Central memory CD8-positive, alpha-beta T cell (primary cell): ENCODE data around the gene SND1.

Source experiments
- ATAC-seq: fragments of 150-1000 bp; cut with Tn5 transposase; replicated peaks from 2 replicates; pipeline ENCODE4 v1.10.0; 2022; ENCODE audit warnings: mild to moderate bottlenecking, moderate FRiP score, moderate number of reproducible peaks; ENCODE audit not compliant: poor library complexity, severe bottlenecking; ENCODE audit errors: extremely low read depth
- DNase-seq, 2 donors: peaks; one replicate each; pipeline ENCODE4 v3.0.0; 2021; ENCODE audit warnings: low spot score in 2 of 2
- H3K27ac Mint-ChIP-seq: one replicate; pipeline ENCODE4 v1.8.0; 2022; ENCODE audit warnings: low read depth, mild to moderate bottlenecking, moderate library complexity, mixed read lengths
- H3K27me3 Mint-ChIP-seq: one replicate; pipeline ENCODE4 v1.8.0; 2022; ENCODE audit warnings: mixed read lengths
- H3K36me3 Mint-ChIP-seq: one replicate; pipeline ENCODE4 v1.8.0; 2022; ENCODE audit warnings: mild to moderate bottlenecking, moderate library complexity, mixed read lengths; ENCODE audit not compliant: insufficient read depth
- H3K4me1 Mint-ChIP-seq: one replicate; pipeline ENCODE4 v1.8.0; 2022; ENCODE audit warnings: mixed read lengths
- H3K4me3 Mint-ChIP-seq: one replicate; pipeline ENCODE4 v1.8.0; 2022; ENCODE audit warnings: mild to moderate bottlenecking, moderate library complexity, mixed read lengths
- H3K9me3 Mint-ChIP-seq: one replicate; pipeline ENCODE4 v1.8.0; 2022; ENCODE audit warnings: mixed read lengths

The SND1 gene

DNA sequence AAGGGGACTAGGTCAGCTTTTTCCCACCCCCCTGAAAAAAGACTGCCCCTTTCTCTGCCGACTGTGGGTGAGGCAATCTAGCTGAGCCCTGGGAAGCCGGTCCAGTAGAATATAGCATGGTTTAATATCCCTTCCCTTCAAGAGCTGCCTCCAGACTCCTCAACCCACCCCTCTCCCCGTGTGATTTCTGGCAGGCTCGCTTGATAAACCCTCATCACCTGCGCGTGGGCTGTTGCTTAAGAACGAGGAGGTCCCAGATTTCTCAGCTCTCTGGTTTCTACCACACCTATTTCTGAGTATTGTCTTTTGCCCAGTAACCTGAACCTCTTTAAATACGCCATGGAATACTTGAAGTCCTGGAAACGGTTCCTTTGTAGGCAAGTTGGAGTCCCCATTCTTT lies 381.3 kb downstream of the SND1 start:
- Mint-ChIP-seq H3K9me3 (no peaks in the 10 kb centered on the region), H3K27me3 (peaks cover 10% of the 10 kb centered on the region), H3K36me3 (peaks cover 13% of the 10 kb centered on the region), H3K4me1 (peaks cover 19% of the 10 kb centered on the region), H3K27ac (no peak overlapping the region), H3K4me3 (peak overlapping the region; percentile 71)
- DNase-seq (no peak), ATAC-seq (no peak)

DNA sequence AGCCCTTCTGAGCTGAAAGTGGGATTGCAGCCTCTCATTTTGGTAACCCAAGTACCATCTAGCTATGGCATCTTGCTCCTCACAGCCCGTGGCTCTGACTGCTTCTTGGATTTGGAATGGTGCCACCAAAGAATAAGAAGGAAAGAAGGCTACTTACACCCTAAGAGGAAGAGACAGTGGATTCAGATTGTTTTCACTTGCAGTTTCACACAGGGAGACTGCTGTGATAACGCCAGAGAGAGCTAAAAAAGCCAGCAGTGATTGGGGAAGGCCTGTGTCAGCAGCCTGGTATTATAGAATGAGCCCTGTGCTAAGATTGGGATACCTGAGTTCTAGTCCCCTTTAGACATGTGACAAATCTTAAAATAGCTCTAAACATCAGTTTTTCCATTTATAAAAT lies 382.8 kb downstream of the SND1 start:
- peaks cover 9% of the 10 kb centered on the region for H3K4me1 Mint-ChIP-seq
- no peak overlapping the region for H3K4me3 Mint-ChIP-seq
- H3K27ac Mint-ChIP-seq, result no peak overlapping the region
- ATAC-seq (no peak), DNase-seq (no peak)
- H3K27me3 Mint-ChIP-seq, result no peaks in the 10 kb centered on the region
- peaks cover 8% of the 10 kb centered on the region for H3K36me3 Mint-ChIP-seq
- no peaks in the 10 kb centered on the region for H3K9me3 Mint-ChIP-seq

DNA sequence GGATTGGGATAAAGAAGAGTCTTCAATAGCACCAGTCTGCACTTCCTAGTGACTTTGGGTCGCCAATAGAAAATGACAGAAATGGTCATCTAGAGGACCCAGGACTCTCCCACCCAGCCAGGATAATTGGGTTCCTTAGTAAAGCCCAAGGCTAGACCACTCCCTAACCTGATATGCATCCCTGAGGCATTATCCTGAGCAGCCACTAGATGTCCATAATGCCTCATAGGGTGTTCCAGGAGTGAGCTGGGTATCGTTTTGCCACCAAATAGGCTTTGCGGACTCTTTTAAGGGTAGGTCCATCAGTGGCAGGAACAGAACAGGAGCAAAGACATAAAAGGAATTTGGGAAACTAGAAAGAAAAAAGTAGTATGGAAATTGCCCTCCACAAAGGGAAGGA lies 383.7 kb downstream of the SND1 start:
- no peak for DNase-seq
- H3K27me3 Mint-ChIP-seq, result no peaks in the 10 kb centered on the region
- no peak overlapping the region for H3K27ac Mint-ChIP-seq
- peaks cover 6% of the 10 kb centered on the region for H3K4me1 Mint-ChIP-seq
- H3K9me3 Mint-ChIP-seq, result no peaks in the 10 kb centered on the region
- ATAC-seq, result no peak
- H3K4me3 Mint-ChIP-seq, result no peak overlapping the region
- H3K36me3 Mint-ChIP-seq, result peaks cover 3% of the 10 kb centered on the region

DNA sequence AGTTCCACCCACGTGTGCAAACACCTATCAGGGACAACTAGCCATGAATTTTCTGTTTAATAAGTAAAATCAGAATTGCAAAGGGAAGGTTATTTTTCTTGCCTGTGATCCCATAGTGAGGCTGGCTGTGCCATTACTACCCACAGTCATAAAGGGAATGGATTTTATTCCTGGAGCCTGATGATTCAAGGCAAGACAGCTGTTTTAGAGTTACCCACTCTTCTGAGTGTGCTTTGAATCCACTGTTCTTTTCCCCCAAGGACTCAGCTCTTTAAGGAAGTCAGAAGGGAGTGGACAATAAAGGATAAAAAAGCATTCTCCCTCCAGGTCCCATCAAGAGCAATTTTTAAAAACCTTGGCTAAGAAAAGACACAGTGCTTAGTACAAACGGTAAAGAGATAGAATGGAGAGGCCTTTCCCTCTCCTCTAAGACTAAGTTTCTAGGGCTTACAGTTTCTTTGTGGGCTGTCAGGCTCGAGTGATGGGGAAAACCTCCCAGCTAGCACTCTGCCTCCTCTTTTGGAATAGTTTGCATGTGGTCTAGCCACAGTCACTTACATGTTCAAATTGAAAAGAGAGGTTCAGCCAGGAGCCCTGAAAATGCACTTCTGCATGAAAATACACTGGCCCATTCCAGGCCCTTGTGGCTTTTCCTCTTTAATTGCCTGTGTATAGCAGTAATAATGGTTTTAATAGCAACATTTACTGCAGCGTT lies 384.4 kb downstream of the SND1 start:
- H3K9me3 Mint-ChIP-seq, result no peaks in the 10 kb centered on the region
- H3K27ac Mint-ChIP-seq, result no peak overlapping the region
- peaks cover 5% of the 10 kb centered on the region for H3K4me1 Mint-ChIP-seq
- DNase-seq, result no peak
- no peak overlapping the region for H3K4me3 Mint-ChIP-seq
- H3K36me3 Mint-ChIP-seq, result peaks cover 2% of the 10 kb centered on the region
- no peaks in the 10 kb centered on the region for H3K27me3 Mint-ChIP-seq
- no peak for ATAC-seq

DNA sequence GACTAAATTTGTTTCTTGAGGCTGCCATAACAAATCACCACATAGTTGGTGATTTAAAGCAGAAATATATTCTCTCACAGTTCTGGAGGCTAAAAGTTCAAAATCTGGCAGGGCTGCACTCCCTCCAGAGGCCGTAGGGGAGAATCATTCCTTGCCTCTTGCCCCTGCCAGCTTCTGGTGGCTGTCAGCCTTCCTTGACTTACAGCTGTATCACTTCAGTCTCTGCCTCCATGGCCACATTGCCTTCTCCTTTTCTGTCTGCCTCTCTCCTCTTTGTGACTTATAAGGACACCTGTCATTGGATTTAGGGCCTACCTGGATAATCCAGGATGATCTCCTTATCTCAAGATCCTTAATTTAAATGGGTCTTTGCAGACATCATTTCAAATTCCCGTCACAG lies 385.1 kb downstream of the SND1 start:
- H3K4me1 Mint-ChIP-seq, result peaks cover 2% of the 10 kb centered on the region
- no peaks in the 10 kb centered on the region for H3K27me3 Mint-ChIP-seq
- H3K36me3 Mint-ChIP-seq, result peaks cover 2% of the 10 kb centered on the region
- no peaks in the 10 kb centered on the region for H3K9me3 Mint-ChIP-seq
- ATAC-seq (no peak), DNase-seq (no peak)
- H3K27ac Mint-ChIP-seq, result no peak overlapping the region
- H3K4me3 Mint-ChIP-seq, result no peak overlapping the region

DNA sequence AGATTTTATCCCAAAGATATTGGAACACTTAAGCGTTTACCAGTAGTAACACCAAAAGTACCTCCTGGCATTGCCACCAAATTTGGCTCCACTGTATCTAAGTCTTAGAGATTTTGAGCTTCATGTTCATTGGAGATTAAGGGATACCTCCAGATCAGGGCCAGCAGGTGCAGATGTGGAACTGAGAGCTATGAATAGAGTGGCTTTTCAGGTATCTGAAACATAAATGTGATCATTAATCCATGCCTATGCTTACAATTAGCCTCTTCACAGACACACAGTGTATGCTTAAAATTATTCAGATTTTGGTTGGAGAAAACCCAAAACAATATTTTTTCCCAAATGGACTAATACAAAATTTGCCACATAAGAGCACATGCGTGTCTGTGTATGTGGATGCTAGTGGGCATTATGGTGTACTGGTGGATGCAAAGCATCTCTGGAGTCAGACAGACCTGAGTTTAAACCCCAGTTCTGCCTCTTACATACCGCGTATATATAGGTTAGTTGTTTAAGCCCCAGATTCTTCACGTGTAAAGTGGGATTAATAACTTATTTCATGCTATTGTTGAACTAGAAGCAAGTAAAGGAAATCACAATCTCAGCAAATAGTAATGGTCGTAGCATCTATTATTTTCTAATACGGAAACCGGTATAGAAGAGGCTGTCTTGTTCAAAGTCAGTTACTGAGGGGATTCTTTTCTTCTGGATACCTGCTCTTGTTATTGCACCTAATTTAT lies 386.1 kb downstream of the SND1 start:
- Mint-ChIP-seq H3K27me3 (no peaks in the 10 kb centered on the region), H3K36me3 (no peaks in the 10 kb centered on the region), H3K9me3 (no peaks in the 10 kb centered on the region), H3K4me3 (no peak overlapping the region), H3K4me1 (peaks cover 11% of the 10 kb centered on the region), H3K27ac (no peak overlapping the region)
- ATAC-seq, result no peak
- no peak for DNase-seq

DNA sequence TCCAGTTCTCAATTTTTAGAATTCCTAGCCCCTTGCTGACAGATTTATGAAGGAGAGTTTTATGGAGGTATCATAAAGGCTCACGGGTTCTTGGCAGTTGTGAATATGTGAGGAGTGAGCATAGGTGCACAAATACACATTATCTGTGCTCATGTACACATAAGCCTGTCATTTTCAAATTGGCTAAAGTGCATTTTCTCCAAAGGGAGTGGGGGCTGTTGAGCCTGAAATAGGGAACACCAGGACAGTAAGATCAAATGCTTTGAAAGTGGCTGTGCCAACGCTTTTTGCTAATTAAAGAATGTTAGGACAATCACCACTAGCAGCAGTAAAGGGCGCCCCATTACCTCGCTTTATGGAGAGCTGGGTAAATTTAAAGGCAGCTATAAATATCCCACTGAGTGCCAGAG lies 387.6 kb downstream of the SND1 start:
- Mint-ChIP-seq H3K36me3 (no peaks in the 10 kb centered on the region), H3K4me1 (peaks cover 22% of the 10 kb centered on the region), H3K4me3 (no peak overlapping the region), H3K27ac (no peak overlapping the region), H3K27me3 (no peaks in the 10 kb centered on the region), H3K9me3 (no peaks in the 10 kb centered on the region)
- ATAC-seq (no peak), DNase-seq (no peak)

DNA sequence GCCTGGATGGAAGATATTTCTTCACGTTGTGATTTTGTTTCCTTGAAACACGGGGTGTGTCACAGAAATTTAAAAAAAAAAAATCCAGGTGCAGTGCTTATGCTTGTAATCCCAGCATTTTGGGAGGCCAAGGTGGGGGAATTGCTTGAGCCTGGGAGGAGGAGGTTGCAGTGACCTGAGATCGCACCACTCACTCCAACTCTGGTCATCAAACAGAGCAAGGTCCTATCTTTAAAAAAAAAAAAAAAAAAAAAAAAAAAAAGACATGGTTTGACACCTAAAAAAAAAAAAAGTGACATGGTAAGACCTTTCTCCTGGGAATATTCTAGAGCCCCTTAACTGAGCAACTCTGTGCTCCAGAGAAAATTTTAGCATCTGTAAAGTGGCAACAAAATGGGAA lies 388.2 kb downstream of the SND1 start:
- H3K4me1 Mint-ChIP-seq, result peaks cover 27% of the 10 kb centered on the region
- DNase-seq, result no peak
- no peak for ATAC-seq
- H3K27ac Mint-ChIP-seq, result no peak overlapping the region
- no peaks in the 10 kb centered on the region for H3K27me3 Mint-ChIP-seq
- H3K9me3 Mint-ChIP-seq, result no peaks in the 10 kb centered on the region
- H3K4me3 Mint-ChIP-seq, result no peak overlapping the region
- H3K36me3 Mint-ChIP-seq, result peaks cover 3% of the 10 kb centered on the region

DNA sequence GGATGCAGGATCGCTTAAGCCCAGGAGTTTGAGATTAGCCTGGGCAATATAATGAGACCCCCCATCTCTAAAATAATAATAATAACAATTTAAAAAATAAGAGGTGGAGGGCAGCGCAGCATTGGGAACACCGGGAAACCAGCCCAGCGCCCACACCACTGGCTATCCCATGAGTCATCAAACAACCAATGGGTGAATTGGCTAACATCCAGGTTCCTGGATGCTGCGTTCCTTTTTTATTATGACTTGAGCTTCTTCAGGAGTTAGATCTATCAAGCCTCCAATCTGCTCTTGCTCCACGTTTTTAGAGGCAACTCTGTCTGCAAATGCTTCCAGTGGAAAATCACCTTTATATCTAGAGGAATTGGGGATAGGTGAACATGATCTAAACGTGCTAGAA lies 389.2 kb downstream of the SND1 start:
- DNase-seq, result no peak
- Mint-ChIP-seq H3K36me3 (peaks cover 3% of the 10 kb centered on the region), H3K4me1 (peaks cover 31% of the 10 kb centered on the region), H3K27me3 (no peaks in the 10 kb centered on the region), H3K9me3 (no peaks in the 10 kb centered on the region), H3K4me3 (no peak overlapping the region), H3K27ac (no peak overlapping the region)
- no peak for ATAC-seq

DNA sequence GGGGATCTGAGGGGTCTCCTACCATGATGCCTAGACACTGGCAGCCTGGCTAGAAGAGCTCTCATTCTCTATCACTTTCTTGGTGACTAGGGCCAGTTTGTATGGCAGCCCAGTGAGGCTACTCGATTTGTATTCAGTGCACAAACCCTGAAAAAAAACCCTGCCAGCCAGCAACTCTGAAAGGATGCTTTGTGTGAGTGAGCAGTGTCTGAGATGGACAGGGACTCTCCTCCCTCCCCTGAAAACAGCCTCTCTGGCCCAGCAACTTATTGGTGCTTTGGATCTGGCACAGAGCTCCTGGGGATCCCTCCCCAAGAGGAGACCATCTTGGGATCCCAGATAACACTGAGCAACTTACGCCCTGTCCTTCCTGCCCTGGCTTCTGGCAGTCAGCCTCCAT lies 390.0 kb downstream of the SND1 start:
- Mint-ChIP-seq H3K4me1 (peaks cover 31% of the 10 kb centered on the region), H3K27me3 (no peaks in the 10 kb centered on the region), H3K36me3 (peaks cover 3% of the 10 kb centered on the region), H3K9me3 (no peaks in the 10 kb centered on the region), H3K27ac (no peak overlapping the region), H3K4me3 (no peak overlapping the region)
- ATAC-seq, result no peak
- DNase-seq, result no peak

DNA sequence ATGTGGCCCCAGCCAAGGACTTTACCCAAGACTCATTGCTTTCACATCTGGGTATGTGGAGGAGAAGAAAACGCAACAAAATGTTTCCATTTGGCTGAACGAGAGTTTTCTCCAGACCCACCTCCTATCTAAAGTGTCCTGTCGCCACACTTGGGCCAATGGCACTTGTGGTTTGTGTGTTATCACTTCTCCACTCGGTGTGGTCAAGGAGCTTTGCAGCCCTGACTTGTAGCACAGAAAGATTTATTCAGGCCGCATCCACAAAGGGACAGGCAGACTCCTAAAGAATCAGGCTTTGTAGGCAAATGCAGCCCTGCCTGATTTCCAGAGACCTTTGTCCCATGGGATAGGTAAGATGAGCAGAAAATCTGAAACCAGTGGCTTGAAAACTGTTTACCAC lies 392.1 kb downstream of the SND1 start:
- DNase-seq (no peak), ATAC-seq (no peak)
- Mint-ChIP-seq H3K4me1 (peaks cover 35% of the 10 kb centered on the region), H3K9me3 (no peaks in the 10 kb centered on the region), H3K36me3 (peaks cover 3% of the 10 kb centered on the region), H3K27ac (peak overlapping the region; percentile 44), H3K27me3 (no peaks in the 10 kb centered on the region), H3K4me3 (no peak overlapping the region)

DNA sequence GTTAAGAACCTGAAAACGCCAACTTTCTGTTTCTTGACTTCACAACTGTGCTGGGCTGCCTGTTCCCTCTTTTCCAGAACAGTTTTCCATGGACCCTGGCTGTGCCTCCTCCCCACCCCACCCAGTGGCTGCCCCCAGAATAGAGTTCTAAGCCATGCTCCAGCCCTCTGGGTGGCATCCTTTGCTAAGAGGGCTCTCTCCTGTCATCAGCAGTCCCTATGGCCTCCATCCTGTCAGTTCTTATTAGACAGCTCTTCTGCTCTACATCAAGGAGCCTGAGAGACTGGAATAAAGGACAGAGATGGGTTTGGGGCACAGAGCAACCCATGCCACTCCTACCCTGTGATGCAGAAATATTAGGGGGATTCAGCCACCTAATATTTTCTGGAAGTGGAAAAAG lies 393.2 kb downstream of the SND1 start:
- DNase-seq (no peak), ATAC-seq (no peak)
- Mint-ChIP-seq H3K4me3 (no peak overlapping the region), H3K27me3 (no peaks in the 10 kb centered on the region), H3K27ac (no peak overlapping the region), H3K9me3 (no peaks in the 10 kb centered on the region), H3K4me1 (peaks cover 40% of the 10 kb centered on the region), H3K36me3 (peaks cover 3% of the 10 kb centered on the region)

DNA sequence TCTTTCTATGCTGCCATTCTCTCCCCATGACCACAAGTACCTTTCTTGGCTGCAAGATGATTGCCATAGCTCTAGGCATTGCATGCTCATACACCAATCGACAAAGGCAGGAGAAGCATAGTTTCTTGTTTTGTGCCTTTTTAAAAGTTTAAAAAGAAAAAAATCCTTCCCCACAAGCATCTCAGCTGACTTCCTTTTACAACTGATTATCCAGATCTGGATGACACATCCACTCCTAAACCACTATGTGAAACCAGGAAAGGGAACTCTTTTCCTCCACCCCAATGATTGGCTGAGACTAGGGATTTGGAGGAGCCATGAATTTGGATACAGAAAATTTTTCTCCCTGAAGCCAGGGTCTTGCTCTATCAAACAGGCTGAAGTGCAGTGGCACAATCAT lies 393.8 kb downstream of the SND1 start:
- ATAC-seq (no peak), DNase-seq (no peak)
- no peaks in the 10 kb centered on the region for H3K9me3 Mint-ChIP-seq
- H3K36me3 Mint-ChIP-seq, result peaks cover 3% of the 10 kb centered on the region
- no peak overlapping the region for H3K27ac Mint-ChIP-seq
- peaks cover 45% of the 10 kb centered on the region for H3K4me1 Mint-ChIP-seq
- H3K27me3 Mint-ChIP-seq, result no peaks in the 10 kb centered on the region
- H3K4me3 Mint-ChIP-seq, result no peak overlapping the region
